Activated T-cell treated with anti-CD3 and anti-CD28 coated beads, Interleukin-2, amount 50 U/mL, for 72 hours (primary cell): ENCODE data around the gene PNPLA6. TPM values are rescaled to one million over a fixed set of nuclear protein-coding genes. Genes with fewer than 3 reads are reported as not detected.

Experiments used
- ATAC-seq, 2 donors: fragments of 150-1000 bp; cut with Tn5 transposase; replicated peaks in 1 of 2; 2 replicates each; pipeline ENCODE4 v1.10.0; 2021; ENCODE audit warnings: moderate library complexity in 2 of 2, mild to moderate bottlenecking in 1 of 2
- DNase-seq, 2 donors: peaks; one replicate each; pipeline ENCODE4 v3.0.0; 2021 to 2022; ENCODE audit warnings: mixed read lengths in 1 of 2
- H3K27ac Mint-ChIP-seq: one replicate; pipeline ENCODE4 v1.8.0; 2022; ENCODE audit warnings: mild to moderate bottlenecking, moderate library complexity, mixed read lengths
- H3K27me3 Mint-ChIP-seq: one replicate; pipeline ENCODE4 v1.8.0; 2022; ENCODE audit warnings: low read depth, mixed read lengths
- H3K36me3 Mint-ChIP-seq, 2 donors: one replicate each; pipeline ENCODE4 v1.8.0; 2022; ENCODE audit warnings: mixed read lengths in 2 of 2, mild to moderate bottlenecking in 1 of 2; ENCODE audit not compliant: insufficient read depth in 2 of 2
- H3K4me1 Mint-ChIP-seq: one replicate; pipeline ENCODE4 v1.8.0; 2022; ENCODE audit warnings: low read depth, mixed read lengths
- H3K4me3 Mint-ChIP-seq, 2 donors: one replicate each; pipeline ENCODE4 v1.8.0; 2022; ENCODE audit warnings: mild to moderate bottlenecking in 2 of 2, mixed read lengths in 2 of 2, moderate library complexity in 2 of 2
- H3K9me3 Mint-ChIP-seq, 2 donors: one replicate each; pipeline ENCODE4 v1.8.0; 2022; ENCODE audit warnings: mixed read lengths in 2 of 2
- total RNA-seq, 2 donors: library from RNA; stranded (reverse); gene quantifications; one replicate each; pipeline ENCODE4 v1.2.3, GENCODE V29; 2022

PNPLA6 gene
- total RNA-seq, 2 donors from 2014 or later: 102 to 144 TPM

GRCh38 chr19:7607874-7608560 is 72.5 kb downstream of the PNPLA6 start:
- DNase-seq (no peak), ATAC-seq (no peak)
- Mint-ChIP-seq H3K4me1 (no peaks in the 10 kb centered on the region), H3K9me3 (no peaks in the 10 kb centered on the region), H3K4me3 (no peak overlapping the region), H3K27ac (no peak overlapping the region), H3K36me3 (no peaks in the 10 kb centered on the region), H3K27me3 (no peaks in the 10 kb centered on the region)

GRCh38 chr19:7610491-7611240 is 75.1 kb downstream of the PNPLA6 start:
- Mint-ChIP-seq H3K4me1 (no peaks in the 10 kb centered on the region), H3K9me3 (no peaks in the 10 kb centered on the region), H3K27me3 (no peaks in the 10 kb centered on the region), H3K4me3 (no peak overlapping the region), H3K27ac (no peak overlapping the region), H3K36me3 (no peaks in the 10 kb centered on the region)
- ATAC-seq (no peak), DNase-seq (no peak)

Other genes with a start within 250 kb of the PNPLA6 start
- gene INSR, start 241.3 kb upstream of the PNPLA6 start, total RNA-seq: 1 to 10 TPM; 8.7 TPM
- 10 to 100 TPM; 32.8 to 42.7 TPM for gene ARHGEF18, start 186.8 kb upstream of the PNPLA6 start, total RNA-seq
- 1 to 10 TPM; 1.1 to 3.4 TPM for gene PEX11G, start 46.7 kb upstream of the PNPLA6 start, total RNA-seq
- gene ZNF358, start 19.6 kb upstream of the PNPLA6 start, total RNA-seq: 10 to 100 TPM; 13.6 to 14.1 TPM
- gene MCOLN1, start 13.1 kb upstream of the PNPLA6 start, total RNA-seq: 10 to 100 TPM in 1 of 2 donors, 1 to 10 TPM in 1; 9.5 to 11.8 TPM
- 1 to 10 TPM; 1.7 to 2.0 TPM for gene CAMSAP3, start 60.1 kb downstream of the PNPLA6 start, total RNA-seq
- 10 to 100 TPM; 53.3 to 59.3 TPM for gene XAB2, start 93.8 kb downstream of the PNPLA6 start, total RNA-seq
- gene PET100, start 94.1 kb downstream of the PNPLA6 start, total RNA-seq: 10 to 100 TPM; 65.5 to 74.0 TPM
- gene PCP2, start 98.0 kb downstream of the PNPLA6 start, total RNA-seq: 1 to 10 TPM; 1.9 to 2.2 TPM
- gene STXBP2, start 101.4 kb downstream of the PNPLA6 start, total RNA-seq: 100 to 1,000 TPM; 132 TPM
- not detected for gene RETN, start 133.3 kb downstream of the PNPLA6 start, total RNA-seq
- gene MCEMP1, start 141.4 kb downstream of the PNPLA6 start, total RNA-seq: not detected
- gene TRAPPC5, start 145.1 kb downstream of the PNPLA6 start, total RNA-seq: 10 to 100 TPM; 73.0 to 78.2 TPM
- 1 to 10 TPM; 2.3 to 7.7 TPM for gene FCER2, start 166.4 kb downstream of the PNPLA6 start, total RNA-seq
- not detected for gene CLEC4G, start 196.4 kb downstream of the PNPLA6 start, total RNA-seq
- gene CD209, start 211.8 kb downstream of the PNPLA6 start, total RNA-seq: not detected
- gene CLEC4M, start 227.5 kb downstream of the PNPLA6 start, total RNA-seq: not detected